ENCODE results near the gene C1orf210.

Gene C1orf210

DNA sequence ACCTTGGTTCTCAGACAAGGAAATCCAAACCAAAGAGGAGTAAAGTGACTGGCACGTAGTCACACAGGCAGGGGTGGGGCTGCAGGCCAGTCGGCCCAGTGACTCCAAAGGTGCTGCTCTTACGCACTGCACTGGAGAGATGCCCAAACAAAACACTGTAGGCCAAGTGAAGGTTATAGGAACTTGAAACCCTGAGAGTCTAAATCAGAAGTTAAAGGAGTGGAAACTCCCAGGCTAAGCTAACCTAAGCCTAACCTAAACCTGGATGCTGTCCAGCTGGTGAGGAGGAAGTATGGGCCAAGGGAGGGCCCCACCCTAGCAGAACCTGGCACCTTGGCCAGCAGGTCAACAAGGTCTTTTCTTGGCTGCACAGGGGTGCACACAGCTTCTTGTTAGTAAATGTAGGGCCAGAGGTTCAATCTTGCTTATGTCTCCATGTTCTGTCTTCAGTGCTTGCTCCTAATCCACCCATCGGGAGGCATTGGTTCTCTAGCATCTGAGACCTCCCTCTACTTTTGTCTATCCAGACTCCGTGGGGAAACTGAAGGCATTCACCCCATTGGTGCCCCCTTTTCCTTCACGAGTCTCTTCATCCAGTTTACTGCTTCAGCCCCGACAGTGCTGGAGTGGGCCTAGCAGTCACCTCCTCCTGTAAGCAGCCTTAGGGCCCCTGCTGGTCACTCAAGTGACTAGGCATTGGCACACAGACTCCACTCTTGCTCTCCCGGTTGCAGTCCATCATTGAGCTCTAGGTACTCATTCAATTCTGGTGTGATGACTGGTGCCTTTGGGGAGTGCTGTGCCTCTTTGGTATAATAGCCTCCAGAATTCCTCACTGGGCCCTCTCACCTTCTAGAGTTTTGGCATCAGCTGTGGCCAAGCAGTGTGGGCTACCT lies 28.5 kb downstream of the C1orf210 start:
- H3K9ac ChIP-seq (ENCODE audit: low read length), result no peak overlapping the region
- H2AFZ ChIP-seq (ENCODE audit: low read length), result no peak overlapping the region
- no peaks in the 10 kb centered on the region for H3K9me2 ChIP-seq (ENCODE audit: low read depth, low read length)
- no peak overlapping the region for H3K27ac ChIP-seq (ENCODE audit: low read depth, low read length, poor library complexity, severe bottlenecking)
- no peaks in the 10 kb centered on the region; the same call in 1 of the 2 replicates for H3K27me3 ChIP-seq (ENCODE audit: insufficient read depth, low read length)
- TF ChIP-seq, protein P1, sequence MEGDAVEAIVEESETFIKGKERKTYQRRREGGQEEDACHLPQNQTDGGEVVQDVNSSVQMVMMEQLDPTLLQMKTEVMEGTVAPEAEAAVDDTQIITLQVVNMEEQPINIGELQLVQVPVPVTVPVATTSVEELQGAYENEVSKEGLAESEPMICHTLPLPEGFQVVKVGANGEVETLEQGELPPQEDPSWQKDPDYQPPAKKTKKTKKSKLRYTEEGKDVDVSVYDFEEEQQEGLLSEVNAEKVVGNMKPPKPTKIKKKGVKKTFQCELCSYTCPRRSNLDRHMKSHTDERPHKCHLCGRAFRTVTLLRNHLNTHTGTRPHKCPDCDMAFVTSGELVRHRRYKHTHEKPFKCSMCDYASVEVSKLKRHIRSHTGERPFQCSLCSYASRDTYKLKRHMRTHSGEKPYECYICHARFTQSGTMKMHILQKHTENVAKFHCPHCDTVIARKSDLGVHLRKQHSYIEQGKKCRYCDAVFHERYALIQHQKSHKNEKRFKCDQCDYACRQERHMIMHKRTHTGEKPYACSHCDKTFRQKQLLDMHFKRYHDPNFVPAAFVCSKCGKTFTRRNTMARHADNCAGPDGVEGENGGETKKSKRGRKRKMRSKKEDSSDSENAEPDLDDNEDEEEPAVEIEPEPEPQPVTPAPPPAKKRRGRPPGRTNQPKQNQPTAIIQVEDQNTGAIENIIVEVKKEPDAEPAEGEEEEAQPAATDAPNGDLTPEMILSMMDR (IDR thresholded peaks at IDR 0.05; ENCODE audit: low read length), result no peak
- no peak for TF ChIP-seq EZH2 (IDR thresholded peaks at IDR 0.05; ENCODE audit: borderline replicate concordance, low read length)
- no peaks in the 10 kb centered on the region for H3K36me3 ChIP-seq (ENCODE audit: insufficient read depth, low read length)
- no peaks in the 10 kb centered on the region for H3K79me2 ChIP-seq (ENCODE audit: insufficient read depth, low read length)
- H4K20me1 ChIP-seq (ENCODE audit: insufficient read depth, low read length), result no peaks in the 10 kb centered on the region
- no peaks in the 10 kb centered on the region for H3K9me3 ChIP-seq (ENCODE audit: low read length)
- H3K4me1 ChIP-seq (ENCODE audit: insufficient read depth, low read length, severe bottlenecking), result no peaks in the 10 kb centered on the region
- no peak overlapping the region for H3K4me3 ChIP-seq (ENCODE audit: low read depth, low read length, poor library complexity, severe bottlenecking)
- H3K4me2 ChIP-seq (ENCODE audit: low read length), result no peak overlapping the region
- H3F3A ChIP-seq (ENCODE audit: insufficient read depth, low read length), result no peaks in the 10 kb centered on the region

DNA sequence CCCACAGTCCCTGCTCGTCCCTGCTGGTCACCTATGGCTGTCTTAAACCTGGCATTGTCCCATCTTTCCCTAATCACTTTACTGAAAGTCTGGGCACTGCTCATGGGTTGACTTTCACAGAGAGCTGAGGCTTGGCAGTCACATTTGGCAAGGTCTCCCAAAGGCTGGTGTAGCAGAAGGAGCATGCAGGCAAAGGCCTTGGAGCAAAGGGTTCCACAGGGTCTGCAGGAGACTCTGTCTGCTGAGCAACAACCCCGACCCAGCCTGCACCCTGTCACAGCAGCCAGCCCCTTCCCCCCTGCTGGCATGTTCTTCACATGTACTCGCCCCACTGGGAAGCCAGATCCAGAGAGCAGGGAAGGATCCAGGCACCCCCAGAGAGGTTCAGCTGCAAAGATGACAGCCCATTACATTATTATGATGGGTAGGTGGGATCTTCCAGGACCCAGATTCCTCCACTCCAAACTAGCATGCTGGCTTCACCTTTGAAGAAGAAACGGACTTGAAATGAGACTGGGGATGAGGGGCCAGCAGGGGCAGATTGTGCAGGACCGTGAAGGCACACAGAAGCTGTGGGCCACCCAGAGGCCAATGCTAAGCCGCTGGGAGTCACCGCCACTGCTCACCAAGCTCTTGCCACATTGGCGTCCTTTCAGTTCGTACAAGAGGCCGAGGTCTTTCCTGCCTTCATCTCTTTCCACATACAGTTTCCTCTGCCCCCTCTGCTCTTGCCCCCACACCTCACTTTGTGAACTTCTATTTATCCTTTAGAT lies 29.8 kb downstream of the C1orf210 start:
- no peaks in the 10 kb centered on the region for H3K36me3 ChIP-seq (ENCODE audit: insufficient read depth, low read length)
- no peaks in the 10 kb centered on the region; the same call in 1 of the 2 replicates for H3K27me3 ChIP-seq (ENCODE audit: insufficient read depth, low read length)
- no peaks in the 10 kb centered on the region for H3K9me3 ChIP-seq (ENCODE audit: low read length)
- H3K27ac ChIP-seq (ENCODE audit: low read depth, low read length, poor library complexity, severe bottlenecking), result no peak overlapping the region
- H4K20me1 ChIP-seq (ENCODE audit: insufficient read depth, low read length), result no peaks in the 10 kb centered on the region
- H3K9ac ChIP-seq (ENCODE audit: low read length), result no peak overlapping the region
- no peaks in the 10 kb centered on the region for H3K4me1 ChIP-seq (ENCODE audit: insufficient read depth, low read length, severe bottlenecking)
- H3K79me2 ChIP-seq (ENCODE audit: insufficient read depth, low read length), result no peaks in the 10 kb centered on the region
- TF ChIP-seq EZH2 (IDR thresholded peaks at IDR 0.05; ENCODE audit: borderline replicate concordance, low read length), result no peak
- TF ChIP-seq, protein P1 (IDR thresholded peaks at IDR 0.05; ENCODE audit: low read length), result no peak
- no peak overlapping the region for H3K4me3 ChIP-seq (ENCODE audit: low read depth, low read length, poor library complexity, severe bottlenecking)
- no peak overlapping the region for H3K4me2 ChIP-seq (ENCODE audit: low read length)
- H2AFZ ChIP-seq (ENCODE audit: low read length), result no peak overlapping the region
- H3F3A ChIP-seq (ENCODE audit: insufficient read depth, low read length), result no peaks in the 10 kb centered on the region
- H3K9me2 ChIP-seq (ENCODE audit: low read depth, low read length), result no peaks in the 10 kb centered on the region

DNA sequence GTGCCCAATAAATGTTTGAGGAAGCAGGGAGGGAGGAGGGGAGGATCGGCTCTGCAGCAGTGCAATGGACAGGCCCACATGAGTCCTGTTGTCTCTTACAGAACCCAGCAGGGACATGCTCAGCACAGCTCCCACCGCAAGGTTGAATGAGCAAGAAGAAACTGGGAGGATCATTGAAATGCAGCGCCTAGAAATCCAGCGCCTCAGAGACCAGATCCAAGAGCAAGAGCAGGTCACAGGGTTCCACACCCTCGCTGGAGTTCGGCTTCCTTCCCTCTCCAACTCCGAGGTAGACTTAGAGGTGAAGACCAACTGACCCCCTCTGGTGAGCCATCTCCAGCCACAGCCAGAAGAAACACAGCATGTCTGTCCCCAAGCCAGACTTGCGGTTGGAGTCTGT lies 31.5 kb downstream of the C1orf210 start:
- no peak overlapping the region for H3K27ac ChIP-seq (ENCODE audit: low read depth, low read length, poor library complexity, severe bottlenecking)
- H3K4me1 ChIP-seq (ENCODE audit: insufficient read depth, low read length, severe bottlenecking), result no peaks in the 10 kb centered on the region
- no peaks in the 10 kb centered on the region for H3K9me3 ChIP-seq (ENCODE audit: low read length)
- H3K4me2 ChIP-seq (ENCODE audit: low read length), result no peak overlapping the region
- no peaks in the 10 kb centered on the region for H3K36me3 ChIP-seq (ENCODE audit: insufficient read depth, low read length)
- no peaks in the 10 kb centered on the region for H4K20me1 ChIP-seq (ENCODE audit: insufficient read depth, low read length)
- H2AFZ ChIP-seq (ENCODE audit: low read length), result no peak overlapping the region
- H3K27me3 ChIP-seq (ENCODE audit: insufficient read depth, low read length), result no peaks in the 10 kb centered on the region; the same call in 1 of the 2 replicates
- no peaks in the 10 kb centered on the region for H3K9me2 ChIP-seq (ENCODE audit: low read depth, low read length)
- H3K9ac ChIP-seq (ENCODE audit: low read length), result no peak overlapping the region
- H3K4me3 ChIP-seq (ENCODE audit: low read depth, low read length, poor library complexity, severe bottlenecking), result no peak overlapping the region
- no peak for TF ChIP-seq EZH2 (IDR thresholded peaks at IDR 0.05; ENCODE audit: borderline replicate concordance, low read length)
- TF ChIP-seq, protein P1 (IDR thresholded peaks at IDR 0.05; ENCODE audit: low read length), result no peak
- no peaks in the 10 kb centered on the region for H3F3A ChIP-seq (ENCODE audit: insufficient read depth, low read length)
- no peaks in the 10 kb centered on the region for H3K79me2 ChIP-seq (ENCODE audit: insufficient read depth, low read length)
